ENCODE data around the gene PRKACB. TPM values are rescaled to one million over a fixed set of nuclear protein-coding genes. Genes with fewer than 3 reads are reported as not detected.

The PRKACB gene
- total RNA-seq, 1 donor from 2014 or later, result 18.7 TPM

- H3K27me3 ChIP-seq, result no peaks in the 10 kb centered on the region
- H3K36me3 ChIP-seq, result peaks cover 0 to 8% of the 10 kb centered on the region in 2 donors
- H3K9me3 ChIP-seq, result no peaks in the 10 kb centered on the region
- no peak overlapping the region for H3K27ac ChIP-seq
- TF ChIP-seq POLR2A (IDR thresholded peaks at IDR 0.05) (no peak), POLR2AphosphoS5 (IDR thresholded peaks at IDR 0.05; ENCODE audit: insufficient read depth in 1 of 2, low read depth in 1 of 2) (no peak), CTCF (IDR thresholded peaks at IDR 0.05) (no peak)
- H3K4me1 ChIP-seq, result no peaks in the 10 kb centered on the region
- no peak for DNase-seq (ENCODE audit: extremely low spot score in 2 of 2)
- no peak overlapping the region for H3K4me3 ChIP-seq
- intact Hi-C loops (cut with DNase I), result no loop called here
Observed at GRCh38 chr1:84206375-84206774, 62.3 kb downstream of the PRKACB start.

GRCh38 chr1:84208935-84209334 lies 64.9 kb downstream of the PRKACB start:
- H3K4me1 ChIP-seq, result no peaks in the 10 kb centered on the region
- DNase-seq (ENCODE audit: extremely low spot score in 2 of 2), result no peak
- peaks cover 0 to 8% of the 10 kb centered on the region in 2 donors for H3K36me3 ChIP-seq
- TF ChIP-seq POLR2AphosphoS5 (IDR thresholded peaks at IDR 0.05; ENCODE audit: insufficient read depth in 1 of 2, low read depth in 1 of 2), result no peak
- no peak overlapping the region for H3K27ac ChIP-seq
- H3K4me3 ChIP-seq, result no peak overlapping the region
- H3K27me3 ChIP-seq, result no peaks in the 10 kb centered on the region
- H3K9me3 ChIP-seq, result no peaks in the 10 kb centered on the region
- intact Hi-C loops (cut with DNase I), result no loop called here

- H3K27ac ChIP-seq, result no peak overlapping the region
- H3K9me3 ChIP-seq, result no peaks in the 10 kb centered on the region
- intact Hi-C loops (cut with DNase I), result no loop called here
- H3K4me3 ChIP-seq, result no peak overlapping the region
- no peaks in the 10 kb centered on the region for H3K27me3 ChIP-seq
- H3K36me3 ChIP-seq, result no peaks in the 10 kb centered on the region
- TF ChIP-seq CTCF (IDR thresholded peaks at IDR 0.05), result no peak
- no peak for TF ChIP-seq POLR2A (IDR thresholded peaks at IDR 0.05)
- no peak for TF ChIP-seq POLR2AphosphoS5 (IDR thresholded peaks at IDR 0.05; ENCODE audit: insufficient read depth in 1 of 2, low read depth in 1 of 2)
- DNase-seq (ENCODE audit: extremely low spot score in 2 of 2), result no peak
- H3K4me1 ChIP-seq, result no peaks in the 10 kb centered on the region
Observed at GRCh38 chr1:84214115-84214956, 70.3 kb downstream of the PRKACB start.

GRCh38 chr1:84217239-84217638 lies 73.2 kb downstream of the PRKACB start:
- no peak overlapping the region for H3K4me3 ChIP-seq
- TF ChIP-seq POLR2A (IDR thresholded peaks at IDR 0.05) (no peak), POLR2AphosphoS5 (IDR thresholded peaks at IDR 0.05; ENCODE audit: insufficient read depth in 1 of 2, low read depth in 1 of 2) (no peak), CTCF (IDR thresholded peaks at IDR 0.05) (no peak)
- no peaks in the 10 kb centered on the region for H3K36me3 ChIP-seq
- H3K9me3 ChIP-seq, result no peaks in the 10 kb centered on the region
- no peak overlapping the region for H3K27ac ChIP-seq
- DNase-seq (ENCODE audit: extremely low spot score in 2 of 2), result no peak
- intact Hi-C loops (cut with DNase I), result no loop called here
- H3K4me1 ChIP-seq, result no peaks in the 10 kb centered on the region
- H3K27me3 ChIP-seq, result no peaks in the 10 kb centered on the region

GRCh38 chr1:84223751-84224432 lies 79.8 kb downstream of the PRKACB start:
- Histone ChIP-seq H3K27me3 (no peaks in the 10 kb centered on the region), H3K4me3 (no peak overlapping the region), H3K4me1 (no peaks in the 10 kb centered on the region), H3K36me3 (no peaks in the 10 kb centered on the region), H3K27ac (no peak overlapping the region), H3K9me3 (no peaks in the 10 kb centered on the region)
- intact Hi-C loops (cut with DNase I), result no loop called here
- no peak for DNase-seq (ENCODE audit: extremely low spot score in 2 of 2)
- TF ChIP-seq CTCF (IDR thresholded peaks at IDR 0.05) (no peak), POLR2A (IDR thresholded peaks at IDR 0.05) (no peak), POLR2AphosphoS5 (IDR thresholded peaks at IDR 0.05; ENCODE audit: insufficient read depth in 1 of 2, low read depth in 1 of 2) (no peak)
